Hippocampal formation (tissue), 2 donors: Measurements from ENCODE around the gene ZNF76.

ENCODE experiments used
- DNase-seq, 2 donors: peaks; one replicate each; lab custom pipeline; 2025; lab: John Stamatoyannopoulos, UW

Gene ZNF76

DNA sequence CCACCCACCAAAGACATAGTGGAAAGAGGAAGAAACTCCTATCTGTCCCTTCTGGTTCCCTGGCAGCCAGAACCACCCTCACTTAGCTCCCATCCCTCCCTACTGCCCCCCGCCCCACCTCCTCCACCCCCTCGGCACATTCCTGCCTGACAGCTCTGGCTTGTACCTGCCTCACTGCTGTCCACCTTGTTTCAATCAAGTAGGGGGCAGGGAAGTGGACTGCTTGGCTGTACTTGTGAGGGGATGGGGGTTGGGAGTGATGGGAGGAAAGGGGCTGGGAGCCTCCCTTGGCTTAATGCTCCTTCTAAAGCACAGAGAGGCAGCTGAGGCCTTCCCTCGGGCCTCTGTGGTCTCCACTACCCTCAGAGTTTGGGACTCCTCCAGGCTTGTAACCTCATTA is 22.1 kb upstream of the ZNF76 start:
- no peak for DNase-seq

DNA sequence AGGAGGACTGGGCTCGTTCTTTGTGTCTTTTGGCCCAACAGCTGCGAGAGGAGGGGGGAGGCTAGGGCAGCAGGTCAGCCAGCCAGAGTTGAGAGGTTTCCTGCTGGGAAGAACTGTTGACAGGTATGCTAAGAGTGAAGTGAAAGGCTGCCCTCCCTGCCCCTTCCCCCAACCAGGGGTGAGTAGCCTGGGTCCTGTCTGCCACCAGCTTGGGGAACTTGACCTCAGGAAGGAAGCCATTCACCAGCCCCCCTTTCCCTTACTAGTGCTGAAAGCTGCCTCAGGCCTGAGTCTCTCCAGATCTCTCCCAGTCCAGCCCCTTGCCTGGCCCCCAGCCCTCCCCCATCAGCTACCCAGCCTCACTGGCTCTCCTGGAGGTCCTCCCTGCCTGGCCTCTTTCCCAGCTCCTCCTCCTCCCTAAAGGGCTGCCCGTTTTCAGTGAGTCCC is 20.7 kb upstream of the ZNF76 start:
- DNase-seq = no peak

GRCh38 chr6:35239581-35239980 is 20.0 kb upstream of the ZNF76 start:
- no peak for DNase-seq

- DNase-seq = peak in 1 of 2 donors; percentile 53
Measured at GRCh38 chr6:35240838-35241801, 18.4 kb upstream of the ZNF76 start.

DNA sequence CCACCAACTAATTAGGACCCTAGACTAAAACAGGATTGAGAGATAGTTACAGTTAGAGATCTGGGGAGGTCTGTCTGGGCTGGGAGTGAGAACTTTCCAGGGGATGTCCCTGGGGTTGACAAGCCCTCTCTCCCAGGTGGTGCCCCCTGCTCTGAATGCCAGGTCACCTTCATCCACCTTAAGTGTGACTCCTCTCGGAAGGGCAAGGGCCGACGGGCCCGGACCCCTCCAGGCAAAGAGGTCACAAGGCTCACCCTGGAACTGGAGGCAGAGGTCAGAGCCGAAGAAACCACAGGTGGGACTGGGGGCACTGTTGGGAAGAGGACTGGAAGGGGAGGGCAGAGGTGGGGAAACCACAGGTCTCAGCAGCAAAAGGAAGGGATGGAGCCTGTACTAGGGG is 17.0 kb upstream of the ZNF76 start:
- DNase-seq = no peak

DNA sequence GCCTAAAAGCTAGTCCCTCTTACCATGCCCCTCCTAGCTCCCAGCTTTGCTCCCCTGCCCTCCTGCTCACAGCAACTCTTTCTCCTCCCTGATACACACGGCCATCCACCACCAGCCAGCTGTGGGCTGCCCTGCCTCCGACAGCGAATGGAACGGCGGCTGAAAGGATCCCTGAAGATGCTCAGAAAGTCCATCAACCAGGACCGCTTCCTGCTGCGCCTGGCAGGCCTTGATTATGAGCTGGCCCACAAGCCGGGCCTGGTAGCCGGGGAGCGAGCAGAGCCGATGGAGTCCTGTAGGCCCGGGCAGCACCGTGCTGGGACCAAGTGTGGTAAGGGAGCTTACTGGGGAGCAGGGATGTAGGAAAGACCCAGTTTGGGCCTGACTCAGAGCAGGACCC is 16.6 kb upstream of the ZNF76 start:
- DNase-seq = no peak

GRCh38 chr6:35243386-35243958 is 16.1 kb upstream of the ZNF76 start:
- DNase-seq = no peak

DNA sequence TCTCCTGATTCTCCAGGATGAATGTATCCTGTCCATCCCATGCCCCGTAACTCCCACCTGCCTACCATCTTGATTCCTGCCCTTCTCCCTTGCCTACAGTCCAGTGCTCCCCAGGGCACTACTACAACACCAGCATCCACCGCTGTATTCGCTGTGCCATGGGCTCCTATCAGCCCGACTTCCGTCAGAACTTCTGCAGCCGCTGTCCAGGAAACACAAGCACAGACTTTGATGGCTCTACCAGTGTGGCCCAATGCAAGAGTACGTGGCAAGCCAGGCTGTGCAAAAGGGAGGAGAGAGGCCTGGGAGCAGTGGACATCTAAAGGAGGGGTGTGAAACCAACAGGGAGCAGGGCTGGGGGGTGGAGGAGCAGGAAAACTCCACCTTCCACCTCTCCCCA is 15.0 kb upstream of the ZNF76 start:
- no peak for DNase-seq

GRCh38 chr6:35247642-35248231 is 11.8 kb upstream of the ZNF76 start:
- DNase-seq = no peak

- no peak for DNase-seq
Measured at GRCh38 chr6:35248300-35248699, 11.2 kb upstream of the ZNF76 start.

GRCh38 chr6:35248965-35249364 is 10.6 kb upstream of the ZNF76 start:
- DNase-seq = no peak

DNA sequence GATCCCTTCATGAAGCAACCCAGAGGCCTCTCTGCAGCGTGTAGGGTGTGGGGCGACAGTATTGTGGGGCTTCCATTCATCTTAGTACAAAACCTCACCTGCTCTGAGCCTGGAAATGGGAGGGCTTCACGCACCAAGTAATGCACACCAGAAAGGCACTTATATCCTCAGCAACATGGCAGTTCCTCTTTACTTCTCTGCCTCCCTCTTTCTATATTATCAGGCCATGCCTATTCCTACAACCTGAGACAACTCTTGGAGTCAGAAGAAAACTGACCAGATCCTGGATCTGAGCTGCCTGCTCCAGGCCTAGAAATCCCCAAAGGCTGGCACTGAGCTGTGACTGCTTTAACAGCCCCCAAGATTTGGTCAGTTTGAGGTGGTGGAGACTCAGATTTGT is 7.6 kb upstream of the ZNF76 start:
- DNase-seq = no peak

DNA sequence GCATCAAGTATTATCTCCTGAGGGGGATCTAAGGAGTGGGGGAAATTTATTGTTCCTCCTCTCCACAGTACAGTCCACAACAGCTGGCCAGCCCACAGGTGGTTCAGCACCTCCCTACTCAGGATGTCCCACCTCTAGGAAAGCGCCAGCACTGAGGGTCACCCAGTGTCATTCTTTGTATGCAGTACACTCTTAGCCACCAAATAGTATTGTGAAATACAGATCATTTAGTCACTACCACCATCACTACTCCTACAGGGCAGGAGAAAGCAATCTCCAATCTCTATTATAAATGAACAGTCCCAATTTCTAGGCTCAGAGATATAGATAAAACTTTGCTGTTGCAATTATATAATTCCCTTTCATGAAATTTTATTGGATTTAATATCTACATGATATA is 6.3 kb upstream of the ZNF76 start:
- DNase-seq = no peak

DNA sequence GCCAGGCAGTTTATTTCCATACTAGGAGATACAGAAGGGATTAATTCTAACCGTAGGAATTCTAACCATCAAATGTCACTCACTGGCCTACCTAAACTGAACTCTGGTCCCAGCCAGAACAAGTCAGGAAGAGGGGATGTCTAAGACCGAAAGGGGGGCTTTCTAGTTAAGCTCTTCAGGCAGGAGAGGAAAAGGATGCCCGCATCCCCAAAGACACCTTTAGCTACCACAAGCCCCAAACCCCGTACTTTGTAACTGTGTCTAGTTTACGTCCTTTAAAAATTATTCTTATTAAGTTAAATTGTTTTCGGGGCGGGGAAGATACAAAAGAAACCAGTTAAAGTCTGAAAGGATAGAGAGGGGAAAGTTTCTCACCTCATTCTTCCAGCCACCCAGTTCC is 1.2 kb upstream of the ZNF76 start:
- no peak for DNase-seq

- no peak for DNase-seq
Measured at GRCh38 chr6:35258858-35259193, 709 bp upstream of the ZNF76 start.

DNA sequence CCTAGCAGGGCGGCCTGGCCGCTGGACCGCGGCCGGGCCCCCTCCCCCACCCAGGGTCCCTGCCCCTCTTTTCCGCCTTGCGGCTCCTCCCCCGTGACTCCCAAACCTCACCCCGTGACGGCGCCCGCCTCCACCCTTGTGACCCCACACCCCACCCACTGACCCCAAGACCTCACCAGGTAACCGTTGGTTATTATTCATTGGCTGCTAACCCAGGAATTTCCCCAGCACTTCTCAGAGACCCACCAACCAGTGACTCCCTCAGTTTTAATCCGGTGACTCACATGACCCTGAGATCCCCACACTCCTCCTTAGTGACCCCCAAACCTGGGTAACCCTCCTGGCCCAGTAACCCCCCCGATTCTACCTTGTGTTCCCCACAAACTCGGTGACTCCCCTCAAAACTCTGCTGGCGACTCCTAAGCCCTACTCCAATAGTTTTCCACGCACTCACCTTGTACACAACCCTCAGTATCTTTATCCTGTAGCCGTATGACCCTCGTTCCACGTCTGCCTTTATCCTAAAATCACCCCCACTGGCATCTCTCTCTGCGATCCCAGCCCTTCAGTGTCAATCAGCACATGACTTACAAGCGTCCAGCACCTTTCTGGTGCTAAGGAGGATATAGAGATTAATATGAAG is 534 bp downstream of the ZNF76 start:
- DNase-seq = peak in 1 of 2 donors; percentile 58

DNA sequence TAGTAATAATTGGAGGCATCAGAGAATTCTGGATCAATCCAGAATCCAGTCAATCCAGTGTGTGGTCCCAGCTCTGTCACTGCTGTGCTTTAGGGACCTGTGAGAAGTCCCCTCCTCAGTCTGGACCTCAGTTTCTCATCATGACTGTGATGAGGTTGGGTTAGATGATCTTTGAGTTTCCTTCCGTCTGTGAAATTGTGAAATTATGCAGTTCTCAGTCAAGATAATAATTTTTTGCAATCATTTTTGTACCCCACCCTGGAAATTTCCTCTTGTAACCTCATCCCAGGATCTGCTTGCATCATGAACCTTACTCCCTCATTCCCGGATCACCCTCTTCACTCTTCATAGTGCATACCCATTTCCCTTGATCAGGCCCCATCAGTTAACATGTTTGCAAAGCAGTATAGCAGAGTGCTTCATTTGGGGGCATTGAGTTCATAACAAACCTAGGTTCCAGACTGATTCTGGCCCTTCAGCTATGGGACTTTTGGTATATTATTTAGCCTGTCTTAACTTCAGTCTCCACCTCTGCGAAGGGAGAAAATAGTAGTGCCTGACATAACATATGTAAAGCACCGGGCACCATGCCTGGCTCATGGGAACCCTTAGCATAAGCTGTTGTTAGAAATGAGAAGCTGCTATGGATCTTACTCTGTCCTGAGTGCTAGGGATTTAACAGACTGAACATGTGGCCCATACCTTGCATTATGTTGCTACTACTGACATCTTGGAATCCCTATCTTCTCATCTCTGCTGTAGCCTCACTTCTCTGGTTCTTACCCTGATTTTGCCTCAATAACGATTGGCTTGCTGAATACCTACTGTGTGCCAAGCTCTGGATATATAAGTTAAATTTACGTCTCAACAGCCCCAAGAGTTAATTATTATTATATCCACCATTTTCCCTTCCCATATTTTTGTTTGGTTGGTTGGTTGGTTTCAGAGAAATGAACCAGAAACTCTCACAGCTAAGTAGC is 1.3 kb downstream of the ZNF76 start:
- no peak for DNase-seq

DNA sequence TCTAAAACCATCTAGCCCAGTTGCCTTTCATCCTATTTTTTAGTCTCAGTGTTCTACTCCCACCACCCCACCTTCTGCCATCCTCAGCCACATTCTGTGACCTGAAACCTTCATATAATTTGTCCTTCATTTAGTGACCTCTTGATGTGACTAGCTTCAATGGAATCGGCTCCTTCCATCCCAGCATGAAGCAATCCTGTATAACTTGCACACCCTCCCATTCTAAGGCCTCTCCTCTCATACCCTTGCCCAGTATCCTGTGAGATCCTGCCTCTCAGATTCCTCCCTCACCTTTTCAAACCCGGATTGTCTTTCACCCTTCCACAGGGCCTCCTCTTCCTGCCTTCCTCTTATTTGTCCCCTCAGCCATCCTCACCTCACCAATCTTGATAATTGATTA is 3.1 kb downstream of the ZNF76 start:
- DNase-seq = no peak

- DNase-seq = no peak
Measured at GRCh38 chr6:35264550-35265274, 5.2 kb downstream of the ZNF76 start.

DNA sequence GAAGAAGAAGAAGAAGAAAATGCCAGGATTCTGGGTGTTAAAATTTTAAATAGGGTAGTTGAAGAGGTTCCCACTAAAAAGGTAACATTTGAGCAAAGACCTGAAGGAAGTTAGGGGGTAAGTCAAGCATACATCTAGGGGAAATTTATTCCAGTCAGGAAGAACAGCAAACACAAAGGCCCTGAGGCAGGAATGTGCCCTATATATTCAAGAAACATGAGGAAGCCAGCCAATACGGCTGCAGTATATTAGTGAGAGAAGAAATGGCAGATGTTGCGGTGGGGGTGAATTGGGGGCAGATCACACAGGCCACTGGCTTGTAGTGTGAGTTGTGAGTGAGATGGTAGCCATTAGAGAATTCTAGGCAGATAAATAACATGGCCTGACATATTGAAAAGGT is 6.0 kb downstream of the ZNF76 start:
- DNase-seq = no peak

DNA sequence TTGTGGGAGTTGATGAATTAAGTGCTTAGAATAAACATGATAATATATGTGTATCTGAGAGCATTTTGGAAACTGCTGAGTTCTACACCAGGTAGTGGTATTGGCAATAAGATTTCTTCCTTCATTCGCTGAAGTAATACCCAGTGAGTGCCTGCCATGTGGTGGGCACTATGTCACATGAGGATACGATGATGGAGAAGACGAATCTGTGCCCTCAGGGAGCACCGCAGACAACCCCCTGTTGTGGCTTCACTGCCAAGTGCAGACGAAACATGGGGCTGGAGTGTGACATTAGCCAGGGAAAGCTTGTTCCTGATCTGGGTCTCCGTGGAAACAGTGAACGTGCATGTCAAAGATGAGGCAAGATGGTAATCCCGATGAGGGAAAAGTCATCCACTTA is 7.9 kb downstream of the ZNF76 start:
- no peak for DNase-seq
